ENCODE measurements around the gene EEA1.

DNA sequence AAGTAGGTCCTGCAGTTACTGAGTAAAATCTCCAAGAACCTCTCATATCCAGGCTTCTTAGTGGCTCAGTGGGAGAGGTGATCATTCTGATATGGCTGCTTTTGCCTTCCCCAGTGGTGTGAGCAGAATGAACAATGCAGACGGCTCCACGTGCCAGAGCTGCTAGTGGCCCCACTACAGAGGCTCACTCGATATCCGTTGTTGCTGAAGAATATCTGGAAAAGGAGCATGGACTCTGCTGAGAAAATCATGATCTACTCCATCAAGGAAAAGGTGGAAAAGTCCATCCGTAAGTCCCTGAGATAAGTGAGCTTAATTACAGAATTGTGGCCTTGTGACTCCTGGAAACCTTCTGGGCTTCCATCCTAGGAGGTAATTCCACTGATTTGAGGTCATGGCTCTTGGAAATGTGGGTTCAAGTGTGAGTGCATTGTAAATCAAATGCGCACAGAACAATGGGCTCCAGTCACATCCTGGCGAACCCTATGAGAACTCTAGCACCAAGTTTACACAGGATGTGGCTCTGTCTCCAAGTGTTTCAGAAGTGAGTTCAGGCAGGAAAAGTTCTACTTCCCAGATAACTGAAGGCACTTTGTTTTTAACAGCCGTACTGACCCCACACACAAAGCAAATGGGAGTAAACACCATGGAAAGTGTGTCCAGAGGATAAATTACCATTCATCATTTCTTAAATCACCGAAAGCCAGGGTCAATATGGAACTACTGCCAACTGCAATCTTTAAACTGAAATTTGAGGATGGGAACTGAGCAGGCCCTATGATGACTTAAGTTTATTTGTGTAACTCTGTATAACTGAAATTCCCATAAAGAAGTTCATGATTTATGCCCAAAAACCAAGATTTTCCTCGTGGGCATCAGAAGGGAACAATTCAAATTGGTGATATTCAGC lies 174.9 kb downstream of the EEA1 start:
- TF ChIP-seq POLR2A (IDR thresholded peaks at IDR 0.05; ENCODE audit: low read depth, low read length), result no peak
- TF ChIP-seq BHLHE40 (IDR thresholded peaks at IDR 0.05; ENCODE audit: low read depth, low read length), result no peak
- TF ChIP-seq, protein P1, sequence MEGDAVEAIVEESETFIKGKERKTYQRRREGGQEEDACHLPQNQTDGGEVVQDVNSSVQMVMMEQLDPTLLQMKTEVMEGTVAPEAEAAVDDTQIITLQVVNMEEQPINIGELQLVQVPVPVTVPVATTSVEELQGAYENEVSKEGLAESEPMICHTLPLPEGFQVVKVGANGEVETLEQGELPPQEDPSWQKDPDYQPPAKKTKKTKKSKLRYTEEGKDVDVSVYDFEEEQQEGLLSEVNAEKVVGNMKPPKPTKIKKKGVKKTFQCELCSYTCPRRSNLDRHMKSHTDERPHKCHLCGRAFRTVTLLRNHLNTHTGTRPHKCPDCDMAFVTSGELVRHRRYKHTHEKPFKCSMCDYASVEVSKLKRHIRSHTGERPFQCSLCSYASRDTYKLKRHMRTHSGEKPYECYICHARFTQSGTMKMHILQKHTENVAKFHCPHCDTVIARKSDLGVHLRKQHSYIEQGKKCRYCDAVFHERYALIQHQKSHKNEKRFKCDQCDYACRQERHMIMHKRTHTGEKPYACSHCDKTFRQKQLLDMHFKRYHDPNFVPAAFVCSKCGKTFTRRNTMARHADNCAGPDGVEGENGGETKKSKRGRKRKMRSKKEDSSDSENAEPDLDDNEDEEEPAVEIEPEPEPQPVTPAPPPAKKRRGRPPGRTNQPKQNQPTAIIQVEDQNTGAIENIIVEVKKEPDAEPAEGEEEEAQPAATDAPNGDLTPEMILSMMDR (conservative IDR thresholded peaks at IDR 0.05; ENCODE audit: low read depth, low read length), result no peak
- TF ChIP-seq MAFK (IDR thresholded peaks at IDR 0.05; ENCODE audit: low read depth, low read length), result no peak
- TF ChIP-seq, protein P2, sequence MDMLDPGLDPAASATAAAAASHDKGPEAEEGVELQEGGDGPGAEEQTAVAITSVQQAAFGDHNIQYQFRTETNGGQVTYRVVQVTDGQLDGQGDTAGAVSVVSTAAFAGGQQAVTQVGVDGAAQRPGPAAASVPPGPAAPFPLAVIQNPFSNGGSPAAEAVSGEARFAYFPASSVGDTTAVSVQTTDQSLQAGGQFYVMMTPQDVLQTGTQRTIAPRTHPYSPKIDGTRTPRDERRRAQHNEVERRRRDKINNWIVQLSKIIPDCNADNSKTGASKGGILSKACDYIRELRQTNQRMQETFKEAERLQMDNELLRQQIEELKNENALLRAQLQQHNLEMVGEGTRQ (IDR thresholded peaks at IDR 0.05; ENCODE audit: low read depth, low read length), result no peak
- no peak for TF ChIP-seq RAD21 (IDR thresholded peaks at IDR 0.05; ENCODE audit: low read length)
